ENCODE measurements around the gene RDH11. TPM values are rescaled to one million over a fixed set of nuclear protein-coding genes. Genes with fewer than 3 reads are reported as not detected.

The RDH11 gene
- total RNA-seq, 1 experiment from 2014 or later = 125 TPM

DNA sequence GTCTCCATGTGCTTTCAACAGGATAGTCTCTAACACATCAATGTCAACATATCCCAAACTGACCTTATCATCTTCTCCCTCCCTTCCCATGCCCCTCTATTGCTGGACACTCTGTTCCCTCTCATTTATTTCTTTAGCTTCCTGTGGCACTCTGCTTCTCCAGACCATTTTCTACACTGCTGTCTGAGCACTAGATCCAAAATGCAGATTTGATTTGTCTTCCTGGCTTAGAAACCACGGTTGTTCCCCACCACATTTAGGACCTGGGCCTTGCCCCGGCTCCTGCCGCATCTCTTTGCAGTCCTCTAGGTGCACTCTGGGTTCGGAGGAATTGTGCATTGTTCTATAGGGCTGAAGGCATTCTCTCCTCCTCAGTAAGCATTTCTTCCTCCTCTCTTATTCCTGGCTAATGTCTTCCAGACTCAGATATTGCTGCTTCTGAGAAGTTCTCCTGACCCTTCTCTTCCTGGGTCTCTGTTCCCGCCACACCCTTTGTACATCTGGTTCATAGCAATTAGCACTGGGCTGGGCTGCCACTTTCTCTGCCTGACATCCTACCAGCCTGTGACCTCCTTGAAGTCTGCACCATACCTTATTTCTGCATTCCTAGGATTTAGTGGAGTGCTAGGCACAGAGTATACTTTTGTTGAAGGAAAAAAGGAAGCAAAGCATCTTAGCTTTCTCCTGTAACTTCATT lies 62.0 kb downstream of the RDH11 start:
- H3K4me2 ChIP-seq (ENCODE audit: low read length) = no peak overlapping the region
- intact Hi-C loops (cut with micrococcal nuclease) = no loop called here
- no TSS peak for BruUV-seq (replicated peaks)
- no peaks in the 10 kb centered on the region for H3K27me3 ChIP-seq (ENCODE audit: low read length)
- no peaks in the 10 kb centered on the region for H3K36me3 ChIP-seq (ENCODE audit: low read depth, low read length)
- ATAC-seq = no peak
- ChIA-PET POLR2A (ENCODE audit: unreplicated experiment) (no interaction called here), CTCF (no interaction called here)
- no peak for DNase-seq
- no peaks in the 10 kb centered on the region for H3K4me1 ChIP-seq (ENCODE audit: insufficient read depth, low read length)
- H3K27ac ChIP-seq (ENCODE audit: low read length) = no peak overlapping the region
- no peak overlapping the region for H3K4me3 ChIP-seq (ENCODE audit: low read length)
- H3K9ac ChIP-seq (ENCODE audit: low read length) = no peak overlapping the region
- H3K9me3 ChIP-seq (ENCODE audit: low read length) = no peaks in the 10 kb centered on the region
- no peaks in the 10 kb centered on the region for H3K79me2 ChIP-seq (ENCODE audit: low read length)
- H4K20me1 ChIP-seq (ENCODE audit: low read length) = no peaks in the 10 kb centered on the region
- no peaks in the 10 kb centered on the region for H3K9me2 ChIP-seq (replicated peaks; ENCODE audit: low read length)
- TF ChIP-seq EZH2phosphoT487 (IDR thresholded peaks at IDR 0.05; ENCODE audit: borderline replicate concordance, low read length) (no peak), EZH2 (IDR thresholded peaks at IDR 0.05; ENCODE audit: low read length, unreplicated experiment) (no peak)
- TF ChIP-seq, protein P1, sequence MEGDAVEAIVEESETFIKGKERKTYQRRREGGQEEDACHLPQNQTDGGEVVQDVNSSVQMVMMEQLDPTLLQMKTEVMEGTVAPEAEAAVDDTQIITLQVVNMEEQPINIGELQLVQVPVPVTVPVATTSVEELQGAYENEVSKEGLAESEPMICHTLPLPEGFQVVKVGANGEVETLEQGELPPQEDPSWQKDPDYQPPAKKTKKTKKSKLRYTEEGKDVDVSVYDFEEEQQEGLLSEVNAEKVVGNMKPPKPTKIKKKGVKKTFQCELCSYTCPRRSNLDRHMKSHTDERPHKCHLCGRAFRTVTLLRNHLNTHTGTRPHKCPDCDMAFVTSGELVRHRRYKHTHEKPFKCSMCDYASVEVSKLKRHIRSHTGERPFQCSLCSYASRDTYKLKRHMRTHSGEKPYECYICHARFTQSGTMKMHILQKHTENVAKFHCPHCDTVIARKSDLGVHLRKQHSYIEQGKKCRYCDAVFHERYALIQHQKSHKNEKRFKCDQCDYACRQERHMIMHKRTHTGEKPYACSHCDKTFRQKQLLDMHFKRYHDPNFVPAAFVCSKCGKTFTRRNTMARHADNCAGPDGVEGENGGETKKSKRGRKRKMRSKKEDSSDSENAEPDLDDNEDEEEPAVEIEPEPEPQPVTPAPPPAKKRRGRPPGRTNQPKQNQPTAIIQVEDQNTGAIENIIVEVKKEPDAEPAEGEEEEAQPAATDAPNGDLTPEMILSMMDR (conservative IDR thresholded peaks at IDR 0.05; ENCODE audit: low read depth, low read length) = no peak
- no peaks in the 10 kb centered on the region for H3F3A ChIP-seq (ENCODE audit: low read length, unreplicated experiment)
- H2AFZ ChIP-seq (ENCODE audit: low read length) = no peak overlapping the region

DNA sequence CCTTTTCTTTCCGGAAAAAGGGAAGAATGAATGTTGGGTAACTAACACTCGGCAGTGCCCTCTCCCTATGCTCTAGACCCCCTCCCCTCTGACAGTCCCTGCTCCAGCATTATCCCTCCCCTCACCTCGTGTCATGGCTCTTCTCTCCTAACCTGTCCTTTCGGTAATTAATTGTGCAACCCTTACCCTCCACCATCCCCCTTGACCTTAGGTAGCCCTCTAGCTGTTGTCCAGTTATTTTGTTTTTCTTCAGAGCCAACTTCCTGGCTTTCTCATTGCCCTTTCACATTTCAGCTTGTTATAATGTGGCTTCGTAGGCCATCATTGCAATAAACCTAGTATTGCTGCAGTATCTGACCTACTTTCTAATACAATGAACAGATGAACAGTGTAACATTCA lies 64.6 kb downstream of the RDH11 start:
- POLR2A ChIA-PET (ENCODE audit: unreplicated experiment) = interaction anchor here (0.6 kb wide), 1 partner anchor 111 kb away, joined by 3 read pairs; no protein-coding TSS in a partner anchor

More for the DNA sequence above, 64.6 kb downstream of the RDH11 start:
- no peaks in the 10 kb centered on the region for H3K36me3 ChIP-seq (ENCODE audit: low read depth, low read length)
- ATAC-seq (no peak), DNase-seq (no peak)
- H3K27ac ChIP-seq (ENCODE audit: low read length) = no peak overlapping the region
- intact Hi-C loops (cut with micrococcal nuclease) = no loop called here
- no peaks in the 10 kb centered on the region for H3K79me2 ChIP-seq (ENCODE audit: low read length)
- no TSS peak for BruUV-seq (replicated peaks)
- H2AFZ ChIP-seq (ENCODE audit: low read length) = no peak overlapping the region
- no peaks in the 10 kb centered on the region for H3K9me2 ChIP-seq (replicated peaks; ENCODE audit: low read length)
- no peaks in the 10 kb centered on the region for H3K9me3 ChIP-seq (ENCODE audit: low read length)
- no peaks in the 10 kb centered on the region for H3K27me3 ChIP-seq (ENCODE audit: low read length)
- H3K9ac ChIP-seq (ENCODE audit: low read length) = no peak overlapping the region
- CTCF ChIA-PET = interaction anchor here (0.6 kb wide), 1 partner anchor 12 kb away, joined by 3 read pairs; no protein-coding TSS in a partner anchor
- H3K4me3 ChIP-seq (ENCODE audit: low read length) = no peak overlapping the region
- TF ChIP-seq EZH2phosphoT487 (IDR thresholded peaks at IDR 0.05; ENCODE audit: borderline replicate concordance, low read length) = no peak
- TF ChIP-seq, protein P1 (conservative IDR thresholded peaks at IDR 0.05; ENCODE audit: low read depth, low read length) = no peak
- TF ChIP-seq EZH2 (IDR thresholded peaks at IDR 0.05; ENCODE audit: low read length, unreplicated experiment) = no peak
- no peak overlapping the region for H3K4me2 ChIP-seq (ENCODE audit: low read length)
- H3K4me1 ChIP-seq (ENCODE audit: insufficient read depth, low read length) = no peaks in the 10 kb centered on the region
- no peaks in the 10 kb centered on the region for H3F3A ChIP-seq (ENCODE audit: low read length, unreplicated experiment)
- no peaks in the 10 kb centered on the region for H4K20me1 ChIP-seq (ENCODE audit: low read length)

Measured in PC-3 (cell line).